GM18517 (cell line): Measurements from ENCODE around the gene TGM5.
"Not testable (repeated sequence)": the region's sequence is repeated elsewhere in the genome, so short reads cannot be mapped to it uniquely, and the experiment has no call there.

ENCODE experiments used
- ATAC-seq: cut with Tn5 transposase; IDR thresholded peaks from one replicate; pipeline ENCODE4 v1.9.1; 2021; ENCODE audit warnings: mild to moderate bottlenecking, moderate library complexity; ENCODE audit not compliant: unreplicated experiment

TGM5 gene, protein sequence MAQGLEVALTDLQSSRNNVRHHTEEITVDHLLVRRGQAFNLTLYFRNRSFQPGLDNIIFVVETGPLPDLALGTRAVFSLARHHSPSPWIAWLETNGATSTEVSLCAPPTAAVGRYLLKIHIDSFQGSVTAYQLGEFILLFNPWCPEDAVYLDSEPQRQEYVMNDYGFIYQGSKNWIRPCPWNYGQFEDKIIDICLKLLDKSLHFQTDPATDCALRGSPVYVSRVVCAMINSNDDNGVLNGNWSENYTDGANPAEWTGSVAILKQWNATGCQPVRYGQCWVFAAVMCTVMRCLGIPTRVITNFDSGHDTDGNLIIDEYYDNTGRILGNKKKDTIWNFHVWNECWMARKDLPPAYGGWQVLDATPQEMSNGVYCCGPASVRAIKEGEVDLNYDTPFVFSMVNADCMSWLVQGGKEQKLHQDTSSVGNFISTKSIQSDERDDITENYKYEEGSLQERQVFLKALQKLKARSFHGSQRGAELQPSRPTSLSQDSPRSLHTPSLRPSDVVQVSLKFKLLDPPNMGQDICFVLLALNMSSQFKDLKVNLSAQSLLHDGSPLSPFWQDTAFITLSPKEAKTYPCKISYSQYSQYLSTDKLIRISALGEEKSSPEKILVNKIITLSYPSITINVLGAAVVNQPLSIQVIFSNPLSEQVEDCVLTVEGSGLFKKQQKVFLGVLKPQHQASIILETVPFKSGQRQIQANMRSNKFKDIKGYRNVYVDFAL

DNA sequence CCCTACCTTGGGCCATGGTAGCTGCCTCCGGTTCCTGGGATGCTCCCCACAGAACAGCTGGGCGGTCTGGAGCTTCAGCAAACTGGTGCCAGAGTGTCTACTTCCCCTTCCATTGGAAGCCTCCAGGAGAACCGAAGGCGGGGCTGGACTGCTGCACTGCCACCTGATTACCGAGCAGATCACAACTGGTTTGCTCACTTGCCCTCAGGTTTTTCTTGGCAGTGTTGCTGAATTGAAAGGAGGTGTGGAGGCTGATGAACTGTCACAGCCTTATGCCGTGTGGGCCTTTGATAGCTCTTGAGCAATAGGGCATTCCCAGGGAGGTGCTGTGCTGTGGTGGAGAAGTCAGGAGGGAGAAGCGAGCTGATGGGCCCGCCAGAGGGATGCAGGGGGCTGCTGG, at the start of gene TGM5:
TGM5 (minus strand) TSS at position 95 of the 400 bp plus-strand sequence; CDS start at position 16, 79 bp downstream.
- ATAC-seq, result no peak

DNA sequence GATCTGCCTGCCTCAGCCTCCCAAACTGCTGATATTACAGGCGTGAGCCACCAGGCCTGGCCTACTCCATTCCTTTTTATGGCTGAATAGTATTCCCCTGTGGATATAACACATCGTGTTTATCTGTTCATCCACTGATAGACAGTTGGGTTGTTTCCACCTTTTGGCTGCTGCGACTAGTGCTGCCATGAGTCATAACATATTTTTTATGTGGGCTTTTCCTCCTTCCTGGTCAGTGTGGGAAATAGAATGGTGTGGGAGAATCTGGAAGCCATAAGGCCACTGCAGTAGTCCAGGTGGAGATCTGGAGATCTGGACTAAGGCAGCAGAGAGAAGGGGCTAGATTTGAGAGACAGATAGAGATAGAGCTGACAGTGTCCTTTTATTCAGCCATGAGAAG, 47.4 kb upstream of the TGM5 start:
- no peak for ATAC-seq

DNA sequence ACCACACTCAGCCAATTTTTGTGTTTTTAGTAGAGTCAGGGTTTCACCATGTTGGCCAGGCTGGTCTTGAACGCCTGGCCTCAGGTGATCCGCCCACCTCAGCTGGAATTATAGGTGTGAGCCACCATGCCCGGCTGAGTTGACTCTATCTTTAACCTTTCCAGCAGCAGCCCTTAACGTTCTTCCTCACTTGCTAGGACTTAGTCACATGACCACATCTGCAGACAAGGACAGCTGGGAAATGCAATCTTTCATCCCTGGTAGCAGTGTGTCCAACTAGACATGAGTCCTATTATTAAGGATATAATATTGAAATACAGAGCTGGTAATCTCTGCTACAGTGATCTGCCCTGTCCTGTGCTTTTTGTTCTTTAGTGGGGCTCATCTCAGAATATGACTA, 45.6 kb upstream of the TGM5 start:
- no peak for ATAC-seq

DNA sequence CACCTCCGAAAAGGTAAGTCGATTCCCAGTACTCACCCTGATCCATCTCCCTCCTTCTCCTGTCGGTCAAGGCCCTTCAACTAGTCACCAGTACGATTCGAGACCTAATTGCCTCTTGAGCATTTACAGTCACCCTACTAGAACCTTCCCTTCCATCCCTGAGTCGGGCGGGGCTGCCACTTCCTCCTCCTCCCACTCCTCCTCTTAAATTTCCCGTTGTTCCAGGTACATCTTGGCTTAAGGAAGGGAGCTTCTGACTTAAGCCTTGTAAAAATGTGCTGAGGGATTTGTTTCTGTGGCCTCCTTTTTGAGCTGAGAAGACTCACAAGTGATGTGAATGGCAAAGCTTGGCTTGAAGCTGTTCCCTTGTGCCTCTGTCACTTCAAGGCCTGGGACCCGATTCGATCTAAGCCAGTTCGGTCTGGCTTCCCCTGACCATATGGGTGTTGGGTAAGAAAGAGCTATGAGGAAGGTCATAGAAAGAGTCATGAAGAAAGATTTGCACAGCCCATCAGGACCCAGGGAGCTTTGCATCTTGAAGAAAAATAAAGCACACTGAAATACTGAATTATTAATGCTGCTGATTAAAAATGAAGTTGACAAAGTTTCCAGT, 35.6 kb upstream of the TGM5 start, which contains the start of gene TGM7:
TGM7 (minus strand) TSS at position 51 of the 613 bp plus-strand sequence.
- no peak for ATAC-seq

DNA sequence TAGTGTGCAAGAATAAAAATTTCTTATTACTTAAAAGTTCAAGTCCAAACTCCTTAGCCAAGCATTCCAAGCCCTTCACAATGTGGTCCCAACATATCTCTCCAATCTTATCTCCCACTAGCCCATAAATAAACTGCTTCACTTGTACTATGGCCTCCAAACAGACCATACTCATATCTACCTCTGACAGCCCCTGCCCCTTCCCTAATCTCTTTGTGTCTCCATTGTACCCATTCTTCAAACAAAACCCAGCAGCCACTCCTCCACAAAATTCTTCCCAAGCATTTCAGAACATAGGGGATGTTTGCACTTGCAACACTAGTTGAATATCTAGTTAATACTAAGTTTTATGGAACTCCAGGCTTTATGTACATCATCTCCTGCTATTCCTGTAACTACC, 33.2 kb upstream of the TGM5 start:
- no peak for ATAC-seq

DNA sequence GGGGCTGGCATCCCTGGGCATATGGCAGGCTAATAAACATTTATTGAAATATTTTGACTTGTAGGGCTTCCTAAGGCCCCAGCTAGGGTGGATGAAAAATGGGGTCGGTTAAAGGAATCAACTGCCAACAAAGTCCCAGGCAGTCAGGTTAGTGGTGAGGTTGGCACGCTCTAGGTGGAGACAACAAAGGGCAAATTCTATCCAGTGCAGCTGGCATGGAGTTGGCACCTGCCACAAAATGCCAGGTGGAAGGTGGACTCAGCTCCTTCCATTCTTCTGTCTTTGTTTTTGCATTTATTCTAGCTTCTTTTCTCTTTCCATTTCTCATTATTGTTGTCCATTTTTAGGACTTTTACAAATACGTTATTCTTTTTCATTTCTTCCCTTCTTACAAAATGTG, 32.7 kb upstream of the TGM5 start:
- no peak for ATAC-seq

DNA sequence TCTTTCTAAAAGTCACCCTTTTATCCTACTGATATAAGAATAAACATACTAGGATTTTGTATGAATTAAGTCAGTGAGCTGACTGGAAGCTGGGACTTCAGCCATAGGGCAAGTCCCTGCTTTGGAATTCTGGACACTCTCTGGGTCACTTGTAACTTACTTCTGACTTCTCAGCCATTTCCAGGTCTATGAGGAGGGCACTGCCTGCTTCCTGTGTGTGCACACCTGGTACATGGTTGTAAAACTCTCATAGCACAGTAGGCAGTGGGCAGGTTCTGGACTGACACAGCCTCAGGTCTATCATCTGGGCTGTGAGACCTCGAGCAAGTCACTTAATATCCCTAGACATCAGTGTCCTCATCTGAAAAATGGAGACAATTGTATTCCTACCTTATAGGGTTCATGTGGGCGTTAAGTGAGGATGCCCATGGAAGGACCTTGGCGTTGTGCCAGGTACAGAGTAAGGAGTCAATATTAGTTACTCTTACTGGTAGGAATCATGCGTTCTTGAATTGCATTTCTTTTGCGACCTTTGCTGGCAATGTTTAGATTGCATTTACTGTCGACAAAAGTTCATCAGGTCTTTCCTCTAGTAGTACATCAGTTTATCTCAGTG, 27.5 kb upstream of the TGM5 start:
- ATAC-seq, result no peak

DNA sequence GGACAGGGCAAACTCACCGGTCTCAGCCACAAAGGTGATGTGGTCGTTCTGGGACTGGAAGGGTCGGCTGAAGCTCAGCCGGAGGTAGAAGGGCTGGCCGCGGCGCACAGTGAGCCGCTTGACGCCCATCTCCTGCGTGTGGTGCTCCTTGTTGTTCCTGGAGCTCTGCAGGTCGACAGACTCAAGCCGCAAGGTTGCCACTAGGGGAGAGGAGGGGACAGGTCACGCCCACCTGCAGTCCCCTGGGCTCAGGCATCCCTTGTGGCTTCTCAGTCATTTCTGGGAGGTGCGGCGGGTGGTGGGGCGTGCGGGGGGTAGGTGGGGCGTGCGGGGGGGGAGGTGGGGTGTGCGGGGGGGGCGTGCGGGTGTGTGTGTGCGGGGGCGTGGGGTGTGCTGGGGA, 26.7 kb upstream of the TGM5 start:
- ATAC-seq, result no peak

DNA sequence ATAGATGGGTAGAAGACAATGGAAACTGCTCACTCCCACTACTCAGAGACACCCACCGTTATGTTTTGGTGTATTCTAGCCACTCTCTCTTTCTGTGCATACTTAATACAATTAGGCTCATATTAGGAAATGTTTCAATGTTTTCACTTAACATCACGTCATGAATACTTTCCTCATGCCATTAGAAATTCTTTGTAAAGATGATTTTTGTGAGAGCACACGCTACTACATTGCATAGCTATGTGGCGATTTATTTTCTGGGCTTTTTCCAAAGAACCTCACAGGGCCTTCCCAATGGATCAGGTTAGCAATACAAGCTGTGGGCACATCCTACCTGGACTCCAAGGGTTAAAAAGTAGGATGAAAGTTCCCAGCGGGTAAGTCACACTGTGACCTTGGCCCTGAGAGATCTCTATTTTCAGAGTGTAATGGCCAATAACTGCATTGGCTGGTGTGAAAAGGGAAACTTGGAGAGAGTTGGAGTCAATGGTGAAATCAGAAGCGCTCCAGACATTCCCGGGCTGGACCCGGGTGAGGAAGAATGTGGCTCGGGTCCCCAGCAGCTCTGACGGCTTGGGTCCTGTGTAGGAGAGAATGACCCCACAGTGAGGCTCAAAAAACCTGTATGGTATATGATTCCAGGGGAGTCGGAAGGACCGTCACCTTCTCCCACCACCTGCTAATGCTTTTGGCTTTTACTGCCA, 25.8 kb upstream of the TGM5 start:
- ATAC-seq, result no peak

DNA sequence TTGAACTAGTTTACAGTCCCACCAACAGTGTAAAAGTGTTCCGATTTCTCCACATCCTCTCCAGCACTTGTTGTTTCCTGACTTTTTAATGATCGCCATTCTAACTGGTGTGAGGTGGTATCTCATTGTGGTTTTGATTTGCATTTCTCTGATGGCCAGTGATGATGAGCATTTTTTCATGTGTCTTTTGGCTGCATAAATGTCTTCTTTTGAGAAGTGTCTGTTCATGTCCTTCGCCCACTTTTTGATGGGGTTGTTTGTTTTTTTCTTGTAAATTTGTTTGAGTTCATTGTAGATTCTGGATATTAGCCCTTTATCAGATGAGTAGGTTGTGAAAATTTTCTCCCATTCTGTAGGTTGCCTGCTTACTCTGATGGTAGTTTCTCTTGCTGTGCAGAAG, 22.9 kb upstream of the TGM5 start:
- ATAC-seq, result not testable (repeated sequence)

DNA sequence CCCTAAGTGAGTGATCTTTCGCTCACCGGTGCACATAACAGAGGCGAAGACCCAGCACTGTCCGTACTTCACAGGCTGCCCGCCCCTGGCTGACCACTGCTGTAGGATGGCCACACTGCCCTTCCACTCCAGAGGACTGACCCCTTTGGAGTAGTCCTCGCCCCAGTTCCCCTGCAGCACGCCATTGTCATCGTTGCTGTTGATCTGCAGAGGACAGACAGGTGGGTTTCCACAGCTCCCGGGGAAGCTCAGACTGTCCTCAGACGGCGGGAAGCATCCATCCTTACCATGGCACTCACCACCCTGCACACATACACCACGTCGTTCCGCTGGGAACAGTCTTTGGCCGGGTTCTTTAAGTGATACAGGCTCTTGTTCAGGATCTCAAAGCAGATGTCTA, 20.5 kb upstream of the TGM5 start:
- ATAC-seq, result no peak

DNA sequence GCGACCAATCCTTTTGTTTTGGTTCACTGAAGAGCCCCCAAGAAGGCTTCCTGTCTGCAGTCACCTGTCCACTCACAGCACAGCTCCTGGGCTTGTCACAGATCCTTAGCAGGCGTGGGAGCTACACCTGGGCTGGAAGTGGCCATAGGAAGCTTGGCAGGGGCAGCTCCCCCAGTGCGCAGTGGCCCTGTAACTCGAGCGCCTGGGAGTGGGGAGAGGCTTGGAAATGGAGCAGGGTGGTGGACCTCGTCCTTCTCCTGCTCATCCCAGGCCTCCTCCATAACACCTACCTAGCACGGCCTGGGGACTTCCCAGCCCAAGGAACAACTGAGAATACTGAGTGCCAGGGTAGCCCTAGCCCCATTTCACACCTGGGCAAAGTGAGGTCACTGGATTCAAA, 19.3 kb upstream of the TGM5 start:
- no peak for ATAC-seq

DNA sequence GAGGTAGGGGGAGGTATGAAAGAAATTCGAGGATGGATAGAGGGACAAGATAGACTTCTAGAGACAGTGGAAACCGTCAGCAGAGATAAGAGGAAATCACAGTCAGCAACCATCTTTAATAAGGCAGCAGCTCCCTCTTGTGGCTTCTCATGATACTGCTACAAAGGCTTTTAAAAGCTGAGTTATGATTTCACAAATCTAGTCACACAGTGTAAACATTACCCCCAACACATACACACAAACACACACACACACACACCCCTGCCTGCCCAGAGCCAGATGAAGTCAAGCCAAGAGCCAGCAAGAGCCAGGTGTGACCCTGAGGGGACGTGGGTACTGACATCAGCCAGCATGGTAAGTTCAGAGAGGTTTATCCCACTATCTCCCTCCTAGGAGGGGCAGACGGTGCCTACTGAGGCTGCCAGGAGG, 18.9 kb upstream of the TGM5 start:
- ATAC-seq, result no peak

DNA sequence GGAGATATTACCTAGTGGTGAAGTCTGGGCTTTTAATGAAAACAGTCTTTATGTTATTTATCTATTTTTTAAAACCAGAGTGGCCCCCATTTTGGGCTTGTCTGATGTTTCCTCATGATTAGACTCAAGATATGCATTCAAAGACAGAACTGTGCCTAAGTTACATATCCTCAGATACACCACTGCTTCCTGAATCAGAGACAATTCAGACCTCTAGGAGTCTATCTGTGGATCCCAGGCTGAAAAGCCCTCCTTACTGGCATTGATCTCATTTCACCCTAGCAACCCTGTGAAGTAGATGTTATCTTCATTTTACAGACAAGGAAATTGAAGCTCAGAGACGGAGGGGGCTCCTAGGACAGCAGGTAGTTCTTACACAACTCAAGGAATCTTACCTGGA, 16.8 kb upstream of the TGM5 start:
- ATAC-seq, result no peak

DNA sequence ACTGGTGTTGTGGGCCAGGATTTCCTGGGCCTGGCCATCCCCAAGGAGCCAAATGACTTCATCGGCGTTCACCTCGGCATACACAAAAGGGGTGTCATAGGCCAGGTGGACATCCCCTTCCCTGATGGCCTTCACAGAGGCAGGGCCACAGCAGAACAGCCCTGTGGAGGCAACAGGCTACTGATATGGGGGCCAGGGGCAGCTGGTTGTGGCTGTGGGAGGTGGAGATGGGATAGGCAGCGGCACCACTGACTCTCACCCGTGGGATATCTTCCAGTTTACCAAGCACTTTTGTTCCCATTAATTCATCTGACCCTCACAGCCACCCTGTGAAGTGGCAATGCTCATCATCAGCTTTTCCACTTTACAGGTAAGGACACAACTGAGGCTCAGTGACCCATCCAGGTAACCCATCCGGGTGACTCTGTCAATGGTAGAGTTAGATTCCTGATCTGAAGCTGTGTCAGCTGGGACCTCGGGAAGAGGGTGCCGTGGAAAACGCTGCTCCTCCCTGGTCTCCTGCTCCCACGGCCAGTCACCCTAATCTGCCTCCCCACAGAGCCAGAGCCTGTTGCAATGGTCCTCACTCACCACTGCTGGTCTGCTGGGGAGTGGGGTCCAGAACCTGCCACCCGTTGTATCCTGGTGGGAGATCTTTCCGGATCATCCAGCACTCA, 15.3 kb upstream of the TGM5 start:
- ATAC-seq, result no peak

DNA sequence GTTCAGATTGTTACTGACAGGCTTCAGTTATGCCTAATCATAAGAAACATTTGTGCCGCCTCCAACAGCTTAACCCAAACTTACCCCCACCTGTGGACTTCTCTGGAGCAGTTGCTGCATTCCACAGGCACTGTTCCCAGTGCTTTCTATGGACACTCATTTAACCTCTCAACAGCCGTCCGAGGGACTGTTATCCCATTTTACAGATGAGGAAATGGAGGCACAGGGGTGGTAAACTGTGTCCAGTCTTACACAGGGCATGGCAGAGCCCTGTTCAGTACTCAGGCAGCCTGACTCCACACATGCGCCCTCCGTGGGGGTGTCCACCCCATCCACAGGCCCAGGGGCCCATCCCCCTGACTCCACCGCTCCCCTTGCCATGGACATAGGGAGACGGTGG, 14.3 kb upstream of the TGM5 start:
- ATAC-seq, result no peak

DNA sequence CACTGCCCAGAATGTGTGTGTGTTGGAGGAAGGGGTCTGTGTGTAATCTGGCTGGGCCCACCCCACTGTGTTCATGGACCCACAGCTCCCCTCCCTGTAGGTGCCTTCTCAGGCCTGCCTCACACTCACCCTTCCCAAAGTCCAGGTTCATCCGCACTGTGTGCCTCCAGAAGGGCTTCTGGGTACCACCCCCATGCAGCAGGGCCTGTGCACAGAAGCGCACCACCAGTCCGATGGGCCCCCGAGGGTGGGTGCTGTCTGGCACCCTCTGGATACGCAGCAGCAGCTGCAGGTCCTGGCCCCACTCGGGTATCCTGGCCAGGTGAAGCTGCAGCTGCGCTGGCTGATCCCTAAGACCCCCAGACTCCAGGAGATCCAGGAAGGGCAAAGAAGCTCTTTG, 12.8 kb upstream of the TGM5 start:
- no peak for ATAC-seq

DNA sequence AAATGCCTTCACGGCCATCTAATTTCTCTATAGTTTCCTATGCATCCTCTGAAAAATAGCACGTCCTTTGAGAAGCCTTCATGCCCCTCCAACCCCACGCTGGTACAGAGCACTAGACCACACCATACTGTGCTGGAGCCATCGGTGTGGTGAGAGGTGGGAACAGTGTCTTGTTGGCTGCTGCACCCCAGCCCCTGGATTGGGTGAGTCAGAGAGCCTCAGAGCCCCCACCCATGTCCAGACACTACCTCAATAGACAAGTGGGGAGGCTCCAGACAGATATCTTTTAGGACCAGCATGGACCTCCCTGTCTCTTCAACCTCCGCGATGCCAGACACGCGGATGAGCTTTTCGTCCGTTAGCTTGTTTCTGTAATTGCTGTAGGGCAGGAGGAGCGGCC, 12.1 kb upstream of the TGM5 start:
- ATAC-seq, result no peak

DNA sequence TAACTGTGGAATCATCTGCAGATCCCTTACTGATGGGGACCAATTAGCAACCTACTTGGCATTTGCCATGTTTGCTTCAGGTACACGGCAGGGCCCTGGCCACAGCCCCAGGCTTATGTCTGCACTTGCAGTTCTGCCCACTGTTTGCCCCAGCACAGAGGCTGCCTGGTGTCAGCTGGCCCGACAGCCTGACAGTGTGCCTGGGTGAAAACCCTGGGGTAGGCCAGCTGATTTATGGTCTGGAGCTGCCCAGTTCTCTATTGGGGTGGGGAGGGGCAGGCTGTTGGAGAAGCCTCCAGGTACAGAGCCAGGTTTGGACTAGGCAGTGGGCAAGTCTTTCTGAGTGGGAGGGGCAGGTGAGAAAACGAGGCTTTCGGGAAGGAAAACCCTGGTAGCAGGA, 11.2 kb upstream of the TGM5 start:
- no peak for ATAC-seq

DNA sequence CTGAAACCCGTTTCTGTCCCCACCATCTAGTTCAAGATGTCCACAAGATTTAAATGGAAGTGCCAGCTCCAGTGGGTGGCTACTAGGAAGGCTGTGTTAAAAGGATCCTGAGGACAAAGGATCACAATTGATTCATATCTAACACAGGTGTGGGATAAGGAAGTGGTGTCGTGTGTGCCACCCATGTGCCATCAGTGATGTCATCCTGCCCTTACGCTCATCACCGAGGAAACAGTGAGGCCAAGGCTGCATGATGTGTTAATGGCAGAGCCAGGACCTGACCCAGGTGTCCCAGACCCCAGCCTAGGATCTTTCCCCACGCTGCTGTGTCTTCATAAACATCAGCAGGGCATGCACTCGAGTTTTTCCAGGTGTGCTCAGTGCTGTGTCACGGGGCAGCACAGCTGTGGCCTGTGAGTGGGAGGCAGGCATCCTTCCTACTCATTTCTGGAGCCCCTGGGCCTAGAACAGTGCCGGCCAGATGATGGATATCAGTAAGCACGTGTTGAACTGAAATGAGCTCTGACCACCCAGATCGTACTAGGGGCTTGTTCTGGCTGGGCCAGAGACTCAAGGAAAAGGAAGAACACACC, 10.6 kb upstream of the TGM5 start:
- ATAC-seq, result no peak
